Thyroid gland (tissue), 4 donors: ENCODE results near the gene TIMP3.

ENCODE experiments used
- POLR2A ChIP-seq, 2 donors: fragments of 450-650 bp; IDR thresholded peaks; one replicate each; pipeline ENCODE4 v1.6.1; 2017; ENCODE audit warnings: antibody characterized with exemption in 2 of 2, mild to moderate bottlenecking in 2 of 2, moderate library complexity in 1 of 2
- TF ChIP-seq, protein P1 (sequence below), 6 experiments: fragments of 200-600 bp in 3 of 6; fragments of 450-650 bp in 3 of 6; sonication (generic) in 3 of 6; IDR thresholded peaks; one replicate each; pipeline ENCODE4 v1.5.1; 2016 to 2019; ENCODE audit warnings: antibody characterized with exemption in 6 of 6, mild to moderate bottlenecking in 2 of 6, inconsistent platforms in 1 of 6, moderate library complexity in 1 of 6

GRCh38 chr22:32800158-32800882 lies 1.2 kb upstream of the TIMP3 start:
- TF ChIP-seq, protein P1, sequence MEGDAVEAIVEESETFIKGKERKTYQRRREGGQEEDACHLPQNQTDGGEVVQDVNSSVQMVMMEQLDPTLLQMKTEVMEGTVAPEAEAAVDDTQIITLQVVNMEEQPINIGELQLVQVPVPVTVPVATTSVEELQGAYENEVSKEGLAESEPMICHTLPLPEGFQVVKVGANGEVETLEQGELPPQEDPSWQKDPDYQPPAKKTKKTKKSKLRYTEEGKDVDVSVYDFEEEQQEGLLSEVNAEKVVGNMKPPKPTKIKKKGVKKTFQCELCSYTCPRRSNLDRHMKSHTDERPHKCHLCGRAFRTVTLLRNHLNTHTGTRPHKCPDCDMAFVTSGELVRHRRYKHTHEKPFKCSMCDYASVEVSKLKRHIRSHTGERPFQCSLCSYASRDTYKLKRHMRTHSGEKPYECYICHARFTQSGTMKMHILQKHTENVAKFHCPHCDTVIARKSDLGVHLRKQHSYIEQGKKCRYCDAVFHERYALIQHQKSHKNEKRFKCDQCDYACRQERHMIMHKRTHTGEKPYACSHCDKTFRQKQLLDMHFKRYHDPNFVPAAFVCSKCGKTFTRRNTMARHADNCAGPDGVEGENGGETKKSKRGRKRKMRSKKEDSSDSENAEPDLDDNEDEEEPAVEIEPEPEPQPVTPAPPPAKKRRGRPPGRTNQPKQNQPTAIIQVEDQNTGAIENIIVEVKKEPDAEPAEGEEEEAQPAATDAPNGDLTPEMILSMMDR (IDR thresholded peaks at IDR 0.05), result no peak
- no peak for TF ChIP-seq POLR2A (IDR thresholded peaks at IDR 0.05)
